Psoas muscle (tissue), 8 donors: ENCODE measurements around the gene ITGB3. TPM values are rescaled to one million over a fixed set of nuclear protein-coding genes. Genes with fewer than 3 reads are reported as not detected.

Experiments used
- ATAC-seq, 4 donors: fragments of 200-7000 bp; cut with Tn5 transposase; one replicate each; pipeline ENCODE4 v1.9.1; 2020; ENCODE audit warnings: moderate library complexity in 3 of 4, mild to moderate bottlenecking in 2 of 4
- DNase-seq, 2 donors: peaks; one replicate each; pipeline ENCODE4 v3.0.0-alpha.2; 2020
- H3K27ac ChIP-seq: fragments of 200-600 bp; one replicate; pipeline ENCODE4 v1.8.0; 2022
- H3K27me3 ChIP-seq, 3 donors: fragments of 200-600 bp in 1 of 3; one replicate each; pipeline versions ENCODE4 v1.6.1 to v1.8.0; 2013 to 2022; ENCODE audit warnings: low read length in 2 of 3, mild to moderate bottlenecking in 2 of 3, moderate library complexity in 1 of 3; ENCODE audit not compliant: insufficient read depth in 3 of 3
- H3K36me3 ChIP-seq, 2 donors: fragments of 200-600 bp in 1 of 2; one replicate each; pipeline versions ENCODE4 v1.6.1 to v1.8.0; 2013 to 2022; ENCODE audit warnings: low read depth in 1 of 2, mild to moderate bottlenecking in 1 of 2, moderate library complexity in 1 of 2; ENCODE audit not compliant: insufficient read depth in 1 of 2
- H3K4me1 ChIP-seq: fragments of 200-600 bp; one replicate; pipeline ENCODE4 v1.8.0; 2022
- H3K4me3 ChIP-seq: fragments of 200-600 bp; one replicate; pipeline ENCODE4 v1.8.0; 2022; ENCODE audit warnings: mild to moderate bottlenecking
- H3K9me3 ChIP-seq: fragments of 200-600 bp; one replicate; pipeline ENCODE4 v1.8.0; 2022
- whole genome bisulfite sequencing, 3 donors: extraction: QIAGEN DNeasy Blood & Tissue Kit; methylation state at CpG; one replicate each; pipeline versions ENCODE4 v1.1.6 to v1.1.7; 2013; 5-methylcytosine and 5-hydroxymethylcytosine counted together
- intact Hi-C, 2 donors: fragments of 100-400 bp; cut with DNase I; formaldehyde crosslinking; loops; one replicate each; pipeline versions ENCODE4 v1.11.0 to v1.14.2; 2022
- polyA plus RNA-seq, 3 donors: library from polyadenylated mRNA; stranded (reverse); fragments of 200-250 nt; gene quantifications; one replicate each; pipeline ENCODE4 v1.2.3, GENCODE V29; 2013
- total RNA-seq, 4 donors: library from RNA; stranded (reverse); fragmentation: NEBNext Ultra II Directional in 2 of 4; extraction: Animal tissue kit (Norgen Biotek cat#: 25700) in 2 of 4; gene quantifications; one replicate each; pipeline versions ENCODE4 v1.2.1 to v1.2.4, GENCODE V29; 2021 to 2023
- TF ChIP-seq, protein P1 (sequence below): fragments of 200-600 bp; IDR thresholded peaks from one replicate; pipeline ENCODE4 v1.8.0; 2022; ENCODE audit warnings: antibody characterized with exemption
- donor health status: healthy with polysubstance abuse.
- donor health status: DM: no; HTN: no; CAD: no; lungs with moderate emphysema.
- donor health status: Bipolar disorder and iron deficiency.
- donor health status: healthy.
- donor health status: DM: yes; HTN: yes; CAD: no.
- donor health status: DM: no; HTN: no; CAD: no.
- donor health status: DM: no; HTN: no; CAD: no.
- donor health status: DM: yes; HTN: yes; CAD: no.

Gene ITGB3
- total and polyA plus RNA-seq, 7 donors: 0.32 to 5.4 (median 1.5) TPM

DNA sequence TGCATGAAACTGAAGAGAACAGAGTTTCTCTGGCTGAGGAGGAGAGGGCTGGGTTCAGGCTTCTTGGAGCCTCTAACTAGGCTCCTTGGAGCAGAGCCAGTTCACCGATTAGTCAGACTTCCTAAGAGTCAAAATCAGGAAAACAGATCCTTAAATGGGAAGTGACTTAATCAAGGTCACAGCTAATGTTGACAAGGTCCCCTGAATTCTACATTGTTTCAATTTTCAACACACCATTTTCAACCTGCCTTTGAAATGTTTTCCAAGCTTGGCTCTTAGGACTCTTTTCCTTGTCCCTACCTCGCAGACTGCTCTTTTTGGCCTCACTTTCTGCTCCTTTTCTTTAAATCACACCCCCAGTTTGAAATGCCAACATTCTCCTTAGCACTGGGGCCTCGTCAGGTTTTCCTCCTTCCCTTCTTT, 28.2 kb upstream of the ITGB3 start:
- TF ChIP-seq, protein P1, sequence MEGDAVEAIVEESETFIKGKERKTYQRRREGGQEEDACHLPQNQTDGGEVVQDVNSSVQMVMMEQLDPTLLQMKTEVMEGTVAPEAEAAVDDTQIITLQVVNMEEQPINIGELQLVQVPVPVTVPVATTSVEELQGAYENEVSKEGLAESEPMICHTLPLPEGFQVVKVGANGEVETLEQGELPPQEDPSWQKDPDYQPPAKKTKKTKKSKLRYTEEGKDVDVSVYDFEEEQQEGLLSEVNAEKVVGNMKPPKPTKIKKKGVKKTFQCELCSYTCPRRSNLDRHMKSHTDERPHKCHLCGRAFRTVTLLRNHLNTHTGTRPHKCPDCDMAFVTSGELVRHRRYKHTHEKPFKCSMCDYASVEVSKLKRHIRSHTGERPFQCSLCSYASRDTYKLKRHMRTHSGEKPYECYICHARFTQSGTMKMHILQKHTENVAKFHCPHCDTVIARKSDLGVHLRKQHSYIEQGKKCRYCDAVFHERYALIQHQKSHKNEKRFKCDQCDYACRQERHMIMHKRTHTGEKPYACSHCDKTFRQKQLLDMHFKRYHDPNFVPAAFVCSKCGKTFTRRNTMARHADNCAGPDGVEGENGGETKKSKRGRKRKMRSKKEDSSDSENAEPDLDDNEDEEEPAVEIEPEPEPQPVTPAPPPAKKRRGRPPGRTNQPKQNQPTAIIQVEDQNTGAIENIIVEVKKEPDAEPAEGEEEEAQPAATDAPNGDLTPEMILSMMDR: no peak
- DNase-seq (no peak), ATAC-seq (peak in 3 of 4 donors; percentile 31 to 64 (median 40))
- intact Hi-C loops: loop anchor here in 1 of 2 donors (10.0 kb wide), 1 partner anchor 389 kb away; no protein-coding TSS in a partner anchor
- Histone ChIP-seq H3K27ac (peak overlapping the region; percentile 79), H3K4me1 (peaks cover 6% of the 10 kb centered on the region), H3K9me3 (no peaks in the 10 kb centered on the region), H3K27me3 (no peaks in the 10 kb centered on the region), H3K4me3 (no peak overlapping the region), H3K36me3 (no peaks in the 10 kb centered on the region)
- 30 to 37% (median 31%) methylated on average over 3 of the region's 3 CpGs for WGBS, 3 donors

DNA sequence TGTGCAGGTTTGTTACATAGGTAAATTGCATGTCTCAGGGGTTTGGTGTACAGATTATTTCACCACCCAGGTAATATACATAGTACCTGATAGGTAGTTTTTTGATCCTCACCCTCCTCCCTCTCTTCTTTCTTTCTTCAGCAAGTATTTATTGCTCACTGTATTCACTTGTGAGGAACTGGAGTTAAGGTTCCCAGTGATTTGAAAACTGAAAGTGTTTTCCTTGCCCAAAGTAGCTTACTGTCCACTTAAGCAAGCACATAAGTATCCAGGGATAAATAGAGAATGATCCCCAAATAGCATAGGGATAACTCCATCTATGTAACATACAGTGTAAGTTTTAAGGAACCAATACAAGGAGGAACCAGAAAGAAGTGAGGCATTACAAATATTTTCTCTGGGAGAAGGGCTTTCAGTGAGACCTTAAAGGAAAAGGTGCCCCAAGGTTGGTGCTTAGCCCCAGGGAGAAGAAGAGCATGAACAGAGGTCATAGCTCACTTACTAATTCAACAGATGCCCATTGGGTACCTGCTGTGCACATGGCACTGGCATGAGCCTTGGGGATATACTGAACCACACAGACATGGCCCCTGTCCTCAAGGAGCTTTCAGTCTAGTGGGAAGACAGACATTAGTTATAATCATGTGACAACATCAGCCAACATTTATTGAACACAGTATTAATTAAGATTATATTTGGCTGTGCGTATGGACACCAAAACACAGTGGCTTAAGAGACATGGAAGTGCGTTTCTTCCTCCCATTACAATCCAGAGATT, 27.5 kb upstream of the ITGB3 start:
- Histone ChIP-seq H3K36me3 (no peaks in the 10 kb centered on the region), H3K27ac (peak overlapping the region; percentile 79), H3K27me3 (no peaks in the 10 kb centered on the region), H3K4me1 (peaks cover 6% of the 10 kb centered on the region), H3K9me3 (no peaks in the 10 kb centered on the region), H3K4me3 (no peak overlapping the region)
- intact Hi-C loops: loop anchor here in 1 of 2 donors (10.0 kb wide), 1 partner anchor 389 kb away; no protein-coding TSS in a partner anchor
- TF ChIP-seq, protein P1: no peak
- 90 to 94% (median 91%) methylated on average over 2 of the region's 2 CpGs for WGBS, 3 donors
- DNase-seq (no peak), ATAC-seq (no peak)

DNA sequence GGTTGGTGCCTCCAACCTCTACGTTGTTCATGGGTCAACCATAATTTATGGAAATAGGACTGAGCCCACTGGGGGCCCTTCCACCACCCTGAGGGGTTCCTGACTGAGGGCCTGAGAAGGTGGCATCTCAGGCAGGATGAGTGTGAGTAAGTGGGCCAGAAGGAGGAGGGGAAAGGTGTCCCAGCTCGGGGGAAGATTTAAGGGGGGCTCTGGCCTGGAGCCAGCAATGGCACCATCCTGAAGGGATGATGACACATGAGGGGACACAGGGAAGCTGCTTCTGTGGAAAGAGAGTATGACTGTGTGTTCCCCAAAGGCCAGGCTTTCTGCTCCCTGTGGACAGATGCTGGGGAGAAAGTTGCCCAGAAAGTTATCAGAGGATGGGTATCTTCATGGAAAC, 25.8 kb upstream of the ITGB3 start:
- intact Hi-C loops: loop anchor here in 1 of 2 donors (10.0 kb wide), 1 partner anchor 387 kb away; no protein-coding TSS in a partner anchor
- DNase-seq: no peak
- peaks cover 6% of the 10 kb centered on the region for H3K4me1 ChIP-seq
- H3K4me3 ChIP-seq: no peak overlapping the region
- TF ChIP-seq, protein P1: no peak
- H3K27ac ChIP-seq: peak overlapping the region; percentile 14
- no peaks in the 10 kb centered on the region for H3K36me3 ChIP-seq
- no peaks in the 10 kb centered on the region for H3K9me3 ChIP-seq
- WGBS, 3 donors: 61 to 84% (median 69%) methylated on average over 2 of the region's 2 CpGs
- H3K27me3 ChIP-seq: no peaks in the 10 kb centered on the region
- ATAC-seq: no peak

DNA sequence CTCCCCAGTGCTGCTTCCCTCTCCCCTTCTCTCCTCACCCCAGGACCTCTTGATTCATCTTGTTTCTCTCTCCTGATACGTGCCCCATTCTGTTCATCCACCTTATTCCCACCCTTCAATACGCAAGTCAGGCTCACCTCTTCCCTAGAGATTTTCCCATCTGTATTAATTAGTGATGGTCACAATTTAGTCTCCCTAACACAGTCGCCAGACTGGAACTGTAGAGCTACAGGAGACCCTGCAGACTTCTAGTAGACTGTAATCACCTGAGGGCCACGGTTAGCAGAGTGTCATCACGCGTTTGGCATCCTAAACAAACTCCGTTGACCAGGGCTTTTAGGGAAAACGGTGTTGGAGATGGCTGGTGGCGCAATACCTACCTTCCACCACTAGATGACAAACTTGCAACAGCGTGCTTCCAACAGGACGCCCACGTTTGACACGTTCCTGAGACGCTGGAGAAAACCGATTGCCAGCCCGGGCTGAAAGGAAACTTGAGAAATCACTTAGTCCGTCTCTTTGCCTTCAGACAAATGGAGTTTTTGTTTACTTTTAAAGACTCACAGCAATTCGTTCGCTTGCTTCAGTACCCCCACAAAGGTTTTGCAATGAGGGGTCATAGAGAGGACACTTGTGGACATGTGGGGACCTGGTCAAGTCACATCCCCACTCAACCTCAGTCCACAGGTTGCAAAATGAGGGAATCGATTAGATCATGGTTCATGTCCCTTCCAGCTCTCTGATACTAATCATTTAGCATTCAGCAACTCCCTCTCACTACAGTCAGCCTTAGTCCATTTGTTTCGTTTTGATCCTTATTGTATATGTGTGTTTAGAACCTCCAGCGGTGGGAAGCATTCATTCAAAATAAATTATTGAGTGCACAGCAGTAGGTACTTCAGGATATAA, 23.8 kb upstream of the ITGB3 start:
- H3K27me3 ChIP-seq: no peaks in the 10 kb centered on the region
- 10 to 11% (median 10%) methylated on average over 22 of the region's 22 CpGs for WGBS, 3 donors
- H3K4me3 ChIP-seq: peak overlapping the region; percentile 50
- TF ChIP-seq, protein P1: peak; percentile 98
- DNase-seq (peak; percentile 80 to 88), ATAC-seq (peak; percentile 83 to 95 (median 92))
- H3K27ac ChIP-seq: no peak overlapping the region
- H3K36me3 ChIP-seq: no peaks in the 10 kb centered on the region
- intact Hi-C loops: loop anchor here (1.0 to 10.0 kb wide), 3 partner anchors 86 to 385 kb away; no protein-coding TSS in a partner anchor
- H3K4me1 ChIP-seq: peaks cover 6% of the 10 kb centered on the region
- H3K9me3 ChIP-seq: no peaks in the 10 kb centered on the region
